Adrenal gland (tissue), 12 donors: ENCODE measurements around the gene EPHA3. TPM values are rescaled to one million over a fixed set of nuclear protein-coding genes. Genes with fewer than 3 reads are reported as not detected.

Experiments used
- DNase-seq, 7 donors: peaks; one replicate each; pipeline ENCODE4 v3.0.0-alpha.2; 2019 to 2020
- H3K27ac ChIP-seq, 5 donors: fragments of 200-600 bp; sonication (generic) in 4 of 5; 1 replicate in 3 of 5; 2 replicates in 2 of 5; pipeline versions ENCODE4 v1.5.1 to v1.8.0; 2016 to 2020; ENCODE audit warnings: mild to moderate bottlenecking in 1 of 5
- H3K27me3 ChIP-seq: fragments of 200-600 bp; 2 replicates; pipeline ENCODE4 v1.8.0; 2021
- H3K36me3 ChIP-seq, 2 donors: fragments of 200-600 bp; replicated peaks in 1 of 2; 1 replicate in 1 of 2; 2 replicates in 1 of 2; pipeline versions ENCODE4 v1.5.1 to v1.8.0; 2018 to 2022
- H3K4me1 ChIP-seq, 2 donors: fragments of 200-600 bp; replicated peaks in 1 of 2; 1 replicate in 1 of 2; 2 replicates in 1 of 2; pipeline versions ENCODE4 v1.5.1 to v1.8.0; 2018 to 2021
- H3K4me3 ChIP-seq, 4 donors: fragments of 200-600 bp; sonication (generic) in 3 of 4; one replicate each; pipeline ENCODE4 v1.5.1; 2016 to 2018
- H3K9me3 ChIP-seq, 3 donors: fragments of 200-600 bp; sonication (generic) in 1 of 3; replicated peaks in 1 of 3; 1 replicate in 2 of 3; 2 replicates in 1 of 3; pipeline versions ENCODE4 v1.5.1 to v1.8.0; 2016 to 2021
- CTCF ChIP-seq, 6 experiments: fragments of 450-650 bp in 4 of 6; fragments of 200-600 bp in 2 of 6; sonication (generic) in 1 of 6; IDR thresholded peaks; 1 replicate in 5 of 6; 2 replicates in 1 of 6; pipeline versions ENCODE4 v1.5.1 to v1.8.0; 2016 to 2021; ENCODE audit warnings: antibody characterized with exemption in 6 of 6, mild to moderate bottlenecking in 2 of 6, moderate library complexity in 1 of 6
- POLR2A ChIP-seq, 2 donors: fragments of 450-650 bp; IDR thresholded peaks; one replicate each; pipeline ENCODE4 v1.6.1; 2017; ENCODE audit warnings: antibody characterized with exemption in 2 of 2, mild to moderate bottlenecking in 2 of 2, moderate library complexity in 1 of 2
- WGBS, 4 donors: extraction: QIAGEN DNeasy Blood & Tissue Kit in 2 of 4; methylation state at CpG; one replicate each; pipeline versions ENCODE4 v1.1.5 to v1.1.7; 2013 to 2017; 5-methylcytosine and 5-hydroxymethylcytosine counted together
- intact Hi-C, 2 donors: fragments of 100-400 bp; cut with DNase I; formaldehyde crosslinking; loops; one replicate each; pipeline versions ENCODE4 v1.14.1 to v1.15.0; 2022 to 2023
- polyA plus RNA-seq, 3 donors: library from polyadenylated mRNA; stranded (reverse); fragments of 200-250 nt in 2 of 3; fragments of 350-450 nt in 1 of 3; fragmentation: Illumina TruSeq in 1 of 3; extraction: RNeasy Lipid Tissue Mini Kit (QIAGEN cat#74804) in 1 of 3; gene quantifications; one replicate each; pipeline ENCODE4 v1.2.3, GENCODE V29; 2013 to 2014
- total RNA-seq, 9 donors: library from RNA; depleted of rRNA in 4 of 9; stranded (reverse); fragments of >200 nt in 4 of 9; fragments of 120-200 nt in 1 of 9; fragmentation: NEBNext Ultra II Directional in 1 of 9; extraction: Animal tissue kit (Norgen Biotek cat#: 25700) in 1 of 9; gene quantifications; one replicate each; pipeline versions ENCODE4 v1.1.0 to v1.2.4, GENCODE V29; 2013 to 2023
- donor health status: healthy with polysubstance abuse.
- donor health status: Bipolar disorder and iron deficiency.
- donor health status: DM: yes; HTN: yes; CAD: no.
- donor health status: DM: no; HTN: no; CAD: no.
- donor health status: DM: no; HTN: no; CAD: no.
- donor health status: DM: yes; HTN: yes; CAD: no.

The EPHA3 gene
- total and polyA plus RNA-seq, 12 donors, result 0.17 to 5.1 (median 0.48) TPM

- WGBS, 4 donors, result 48 to 68% (median 52%) methylated on average over 1 of the region's 1 CpG
- no peak for DNase-seq
- Histone ChIP-seq H3K27ac (no peak overlapping the region), H3K9me3 (no peaks in the 10 kb centered on the region), H3K36me3 (no peaks in the 10 kb centered on the region), H3K4me1 (no peaks in the 10 kb centered on the region), H3K4me3 (no peak overlapping the region), H3K27me3 (no peaks in the 10 kb centered on the region)
- intact Hi-C loops, result no loop called here
- TF ChIP-seq POLR2A (IDR thresholded peaks at IDR 0.05) (no peak), CTCF (IDR thresholded peaks at IDR 0.05) (no peak)
These were observed 105.2 kb downstream of the EPHA3 start for GRCh38 chr3:89212619-89213018.

GRCh38 chr3:89216016-89216739, 108.8 kb downstream of the EPHA3 start:
- H3K27ac ChIP-seq, result no peak overlapping the region
- 36 to 46% (median 42%) methylated on average over 2 of the region's 2 CpGs for WGBS, 4 donors
- no peaks in the 10 kb centered on the region for H3K27me3 ChIP-seq
- DNase-seq, result no peak
- intact Hi-C loops, result no loop called here
- no peaks in the 10 kb centered on the region for H3K9me3 ChIP-seq
- H3K4me3 ChIP-seq, result no peak overlapping the region
- H3K4me1 ChIP-seq, result no peaks in the 10 kb centered on the region
- TF ChIP-seq POLR2A (IDR thresholded peaks at IDR 0.05) (no peak), CTCF (IDR thresholded peaks at IDR 0.05) (no peak)
- no peaks in the 10 kb centered on the region for H3K36me3 ChIP-seq

GRCh38 chr3:89217148-89217685, 109.8 kb downstream of the EPHA3 start:
- Histone ChIP-seq H3K9me3 (no peaks in the 10 kb centered on the region), H3K27me3 (no peaks in the 10 kb centered on the region), H3K27ac (no peak overlapping the region), H3K36me3 (no peaks in the 10 kb centered on the region), H3K4me3 (no peak overlapping the region), H3K4me1 (no peaks in the 10 kb centered on the region)
- no peak for DNase-seq
- intact Hi-C loops, result no loop called here
- no peak for TF ChIP-seq POLR2A (IDR thresholded peaks at IDR 0.05)
- 60 to 69% (median 66%) methylated on average over 6 of the region's 6 CpGs for WGBS, 4 donors

GRCh38 chr3:89221924-89222323, 114.5 kb downstream of the EPHA3 start:
- Histone ChIP-seq H3K9me3 (no peaks in the 10 kb centered on the region), H3K27me3 (no peaks in the 10 kb centered on the region), H3K4me3 (no peak overlapping the region), H3K4me1 (no peaks in the 10 kb centered on the region), H3K36me3 (no peaks in the 10 kb centered on the region), H3K27ac (no peak overlapping the region)
- 67 to 92% (median 79%) methylated on average over 1 of the region's 1 CpG for WGBS, 4 donors
- TF ChIP-seq POLR2A (IDR thresholded peaks at IDR 0.05), result no peak
- TF ChIP-seq CTCF (IDR thresholded peaks at IDR 0.05), result no peak
- intact Hi-C loops, result no loop called here
- DNase-seq, result no peak

- intact Hi-C loops, result no loop called here
- 43 to 50% (median 47%) methylated on average over 6 of the region's 6 CpGs for WGBS, 4 donors
- H3K9me3 ChIP-seq, result no peaks in the 10 kb centered on the region
- no peaks in the 10 kb centered on the region for H3K36me3 ChIP-seq
- H3K27ac ChIP-seq, result no peak overlapping the region
- H3K27me3 ChIP-seq, result no peaks in the 10 kb centered on the region
- no peaks in the 10 kb centered on the region for H3K4me1 ChIP-seq
- no peak overlapping the region for H3K4me3 ChIP-seq
- TF ChIP-seq POLR2A (IDR thresholded peaks at IDR 0.05) (no peak), CTCF (IDR thresholded peaks at IDR 0.05) (no peak)
- no peak for DNase-seq
These were observed 115.8 kb downstream of the EPHA3 start for GRCh38 chr3:89223188-89223587.
